Suprapubic skin (tissue), 4 donors: ENCODE data around the gene DEPP1.

Experiments used
- CTCF ChIP-seq, 2 donors: fragments of 200-600 bp in 1 of 2; fragments of 450-650 bp in 1 of 2; sonication (generic) in 1 of 2; IDR thresholded peaks; one replicate each; pipeline ENCODE4 v1.5.1; 2016 to 2019; ENCODE audit warnings: antibody characterized with exemption in 2 of 2, mild to moderate bottlenecking in 1 of 2, moderate library complexity in 1 of 2
- POLR2A ChIP-seq, 2 donors: fragments of 450-650 bp; IDR thresholded peaks; one replicate each; pipeline ENCODE4 v1.6.1; 2017; ENCODE audit warnings: antibody characterized with exemption in 2 of 2, mild to moderate bottlenecking in 2 of 2, moderate library complexity in 2 of 2
- POLR2AphosphoS5 ChIP-seq, 3 donors: sonication (generic); formaldehyde crosslinking; IDR thresholded peaks; one replicate each; pipeline ENCODE4 v1.6.1; 2017; ENCODE audit warnings: antibody characterized with exemption in 3 of 3

DNA sequence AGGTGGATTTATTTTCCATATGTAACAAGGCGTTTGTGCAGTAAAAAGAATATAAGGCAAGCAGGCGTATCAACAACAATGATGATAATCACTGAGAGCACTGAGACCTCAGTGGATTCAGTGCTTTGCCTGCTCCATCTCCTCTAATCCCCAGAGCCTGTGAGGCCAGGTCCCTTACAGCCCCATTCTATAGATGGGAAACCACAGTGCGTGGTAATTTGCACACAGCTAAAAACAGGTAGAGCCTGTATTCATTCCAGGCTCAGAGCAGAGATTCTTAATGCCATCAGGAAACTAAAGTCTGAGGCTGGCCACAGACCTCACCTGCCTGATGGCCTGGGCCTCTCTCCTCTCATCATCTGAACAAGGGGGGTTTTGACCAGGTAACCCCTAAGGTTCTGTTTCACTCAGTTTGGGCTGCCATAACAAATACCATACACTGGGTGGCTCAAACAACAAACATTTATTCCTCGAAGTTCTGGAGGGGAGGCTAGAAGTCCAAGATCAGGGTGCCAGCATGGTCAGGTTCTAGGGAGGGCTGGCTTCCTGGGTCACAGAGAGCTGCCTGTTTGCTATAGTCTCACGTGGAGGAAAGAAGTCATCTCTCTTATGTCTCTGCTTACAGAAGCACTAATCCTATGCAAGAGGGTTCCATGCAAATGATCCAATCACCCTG, 29.3 kb downstream of the DEPP1 start:
- no peak for TF ChIP-seq POLR2AphosphoS5 (IDR thresholded peaks at IDR 0.05)
- no peak for TF ChIP-seq CTCF (IDR thresholded peaks at IDR 0.05)
- no peak for TF ChIP-seq POLR2A (IDR thresholded peaks at IDR 0.05)
